CD4-positive, alpha-beta T cell treated with Interleukin-17A for 1 hour (primary cell): ENCODE results near the gene RASEF.
"Not testable (repeated sequence)": the region's sequence is repeated elsewhere in the genome, so short reads cannot be mapped to it uniquely, and the experiment has no call there.

Source experiments
- DNase-seq: peaks from one replicate; pipeline ENCODE4 v3.0.0-alpha.2; 2020

The RASEF gene

DNA sequence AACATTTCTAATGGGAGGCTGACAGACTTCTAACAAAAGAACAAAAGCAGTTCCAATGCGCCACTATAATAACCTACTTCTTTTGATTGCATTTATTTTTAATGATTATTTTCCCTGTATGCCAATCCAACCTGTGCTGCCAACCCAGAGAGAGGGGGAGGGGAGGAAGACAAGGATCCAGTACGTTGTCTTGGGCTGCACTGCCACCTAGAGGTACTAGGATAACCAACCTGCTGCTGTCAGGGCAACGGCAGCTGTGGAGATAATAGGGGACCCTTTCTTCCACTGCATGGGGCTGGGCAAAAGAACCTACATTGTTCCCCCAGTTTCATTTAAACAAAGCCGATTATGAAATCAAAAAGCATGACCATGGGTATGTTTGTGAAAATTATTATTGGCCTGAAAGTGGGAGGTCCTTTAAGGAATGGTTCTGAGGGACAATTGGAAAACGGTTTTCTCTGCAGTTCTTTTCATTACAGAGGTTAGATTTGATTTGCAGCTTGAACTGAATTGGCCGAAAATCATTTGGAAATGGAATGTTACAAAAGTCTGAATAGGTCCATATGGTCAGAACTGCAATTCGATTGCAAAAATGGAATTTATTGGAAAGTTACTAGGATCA is 101.3 kb downstream of the RASEF start:
- peak; percentile 25 for DNase-seq

DNA sequence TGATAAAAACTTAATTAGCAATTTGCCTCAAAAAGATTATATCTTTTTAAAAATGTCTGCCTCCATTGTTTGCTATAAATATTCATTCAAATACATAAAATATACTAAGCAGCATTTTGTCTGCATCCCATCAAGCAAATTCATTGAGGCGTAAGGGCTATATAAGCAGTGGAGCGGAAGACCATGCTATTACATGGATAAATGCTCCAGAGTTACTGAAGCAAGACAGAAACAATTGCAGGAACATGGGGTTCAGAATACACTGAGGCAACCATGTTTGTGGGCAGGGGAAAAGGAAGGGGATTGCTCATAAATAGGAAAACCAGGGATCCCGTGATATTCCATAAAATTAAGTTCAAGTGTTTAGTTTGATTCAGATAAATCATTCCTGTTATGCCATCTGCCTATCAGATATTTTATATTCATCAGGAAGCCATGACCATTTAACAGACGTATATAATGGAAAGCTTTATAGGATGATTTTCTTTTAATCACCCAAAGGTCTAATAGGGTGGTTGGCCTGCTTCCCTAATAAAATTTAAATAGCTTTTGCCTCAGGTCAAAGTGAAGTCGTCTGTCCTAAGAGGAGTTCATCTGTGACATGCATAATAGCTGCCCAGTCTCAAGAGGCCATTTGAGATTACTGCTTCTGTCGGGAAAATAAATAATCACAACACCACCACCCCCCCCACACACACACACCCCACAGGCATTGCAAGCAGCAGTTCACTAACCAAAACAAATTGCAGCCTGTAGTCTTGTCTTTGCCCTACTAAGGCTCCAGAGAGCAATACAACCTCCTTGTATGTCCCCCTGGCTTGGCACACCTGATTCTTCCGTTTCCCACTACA is 105.2 kb downstream of the RASEF start:
- no peak for DNase-seq

DNA sequence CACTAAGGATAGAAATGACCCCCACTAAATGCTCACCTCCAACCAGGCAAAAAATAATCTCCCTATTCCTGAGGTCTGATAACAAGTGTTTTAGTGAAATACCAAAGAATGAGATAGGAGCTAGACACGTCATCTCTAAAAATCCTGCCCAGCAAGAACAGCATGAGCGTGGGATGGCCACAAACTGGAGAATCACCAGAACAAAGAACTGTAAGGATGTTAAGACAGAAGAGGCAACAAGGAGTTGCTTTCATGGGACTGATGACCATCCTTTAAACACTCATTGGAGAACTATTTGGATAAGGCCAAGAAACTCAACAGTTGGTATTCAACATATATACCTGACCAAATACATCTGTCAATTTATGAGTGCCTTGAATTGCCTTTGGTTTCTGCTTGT is 113.7 kb downstream of the RASEF start:
- DNase-seq: no peak

DNA sequence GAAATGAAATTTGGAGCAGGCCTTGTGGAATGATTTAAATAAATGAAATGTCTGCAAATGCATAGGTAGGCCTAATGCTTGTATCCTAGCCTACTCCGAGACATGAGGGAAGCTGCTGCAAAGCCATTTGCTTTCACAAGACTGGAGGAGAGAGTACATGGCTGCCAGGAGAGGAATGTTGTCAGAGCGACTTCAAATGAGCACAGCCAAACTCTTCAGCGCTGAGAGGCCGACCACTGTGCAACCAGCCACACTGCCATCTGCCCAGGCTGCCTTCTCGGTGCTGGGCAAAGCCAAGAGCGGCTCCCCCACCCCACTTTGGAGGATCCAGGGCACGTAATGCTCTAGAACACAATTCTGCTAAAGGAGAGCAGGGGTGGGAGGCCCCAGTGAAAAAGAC is 122.6 kb downstream of the RASEF start:
- DNase-seq: no peak

DNA sequence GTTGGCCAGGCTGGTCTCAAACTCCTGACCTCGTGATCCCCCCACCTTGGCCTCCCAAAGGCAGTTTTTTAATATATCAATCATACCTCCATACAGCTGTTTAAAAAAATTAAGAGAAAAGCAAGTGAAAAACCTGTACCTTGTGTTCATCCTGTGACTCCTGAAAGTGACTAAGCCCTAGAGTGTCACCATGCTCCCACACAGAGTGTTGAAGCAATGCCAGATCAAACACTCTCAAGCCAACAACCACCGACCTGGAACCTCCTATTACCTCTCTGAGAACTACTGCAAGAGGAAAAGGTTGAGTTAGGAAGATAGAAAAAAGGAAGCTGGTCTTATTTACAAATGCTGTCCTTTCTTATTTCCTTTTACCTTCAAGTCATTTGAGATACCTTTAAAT is 123.5 kb downstream of the RASEF start:
- no peak for DNase-seq

DNA sequence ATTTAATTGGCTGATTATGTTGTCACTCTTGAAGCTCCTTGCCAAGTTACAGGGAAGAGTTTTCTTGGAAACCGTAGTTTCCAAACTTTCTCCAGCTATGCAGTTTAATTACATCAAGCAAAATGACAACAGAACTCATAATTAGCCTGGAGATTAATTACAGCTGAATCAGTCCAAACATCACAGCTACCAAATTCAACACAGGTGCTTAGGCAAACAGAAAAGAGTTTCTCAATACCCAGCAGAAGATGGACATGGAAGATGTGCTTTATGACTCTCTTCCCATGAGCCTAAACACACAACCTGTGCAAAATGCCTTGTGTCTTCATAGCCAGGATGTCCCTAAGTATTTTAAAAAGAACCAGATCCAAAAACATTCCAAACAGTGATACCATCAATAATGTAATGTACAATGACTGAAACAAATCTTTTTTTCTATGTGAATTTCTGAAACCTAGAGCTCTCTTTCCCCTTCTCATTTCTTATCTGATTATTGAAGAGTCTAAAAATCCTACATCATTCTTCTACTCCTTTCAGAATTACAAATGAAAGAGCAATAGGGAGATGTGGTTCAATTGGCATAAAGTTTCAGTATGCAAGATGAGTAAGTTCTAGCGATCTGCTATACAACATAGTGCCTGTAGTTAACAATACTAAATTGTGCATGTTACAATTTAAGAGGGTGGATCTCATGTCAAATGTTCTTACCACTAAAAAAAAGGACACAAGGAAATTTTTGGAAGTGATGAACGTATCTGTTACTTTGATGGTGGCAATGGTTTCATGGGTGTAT is 124.3 kb downstream of the RASEF start:
- DNase-seq: no peak

DNA sequence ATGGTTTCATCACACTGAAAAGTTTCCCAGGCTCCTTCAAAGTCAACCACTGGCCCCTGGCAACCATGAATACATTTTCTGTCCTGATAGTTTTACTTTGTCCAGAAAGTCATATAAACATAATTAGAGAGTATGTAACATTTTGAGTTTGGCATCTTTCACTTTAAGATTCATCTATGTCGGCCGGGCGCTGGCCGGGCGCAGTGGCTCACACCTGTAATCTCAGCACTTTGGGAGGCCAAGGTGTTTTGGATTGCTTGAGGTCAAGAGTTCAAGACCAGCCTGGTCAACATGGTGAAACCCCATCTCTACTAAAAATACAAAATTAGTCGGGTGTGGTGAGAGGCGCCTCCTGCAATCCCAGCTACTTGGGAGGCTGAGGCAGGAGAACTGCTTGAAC is 126.4 kb downstream of the RASEF start:
- not testable (repeated sequence) for DNase-seq

DNA sequence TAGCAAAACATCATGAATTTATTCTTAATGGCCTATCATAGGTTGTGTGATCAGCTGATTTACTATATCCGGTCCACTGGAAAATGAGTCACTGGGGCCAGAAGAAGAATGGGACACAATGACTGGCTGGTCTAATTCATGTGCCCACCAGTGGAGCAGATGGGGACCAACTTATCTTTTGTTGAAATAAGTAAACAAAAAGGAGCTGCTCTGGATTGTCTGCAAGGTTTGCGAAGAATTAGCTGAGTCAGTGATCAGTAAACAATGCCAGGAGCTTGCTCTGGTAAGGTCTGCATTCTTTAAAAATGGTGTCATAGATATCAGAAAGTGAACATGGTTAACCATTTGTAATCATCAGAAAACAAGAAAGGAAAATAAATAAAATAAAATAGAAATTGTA is 128.0 kb downstream of the RASEF start:
- DNase-seq: no peak

DNA sequence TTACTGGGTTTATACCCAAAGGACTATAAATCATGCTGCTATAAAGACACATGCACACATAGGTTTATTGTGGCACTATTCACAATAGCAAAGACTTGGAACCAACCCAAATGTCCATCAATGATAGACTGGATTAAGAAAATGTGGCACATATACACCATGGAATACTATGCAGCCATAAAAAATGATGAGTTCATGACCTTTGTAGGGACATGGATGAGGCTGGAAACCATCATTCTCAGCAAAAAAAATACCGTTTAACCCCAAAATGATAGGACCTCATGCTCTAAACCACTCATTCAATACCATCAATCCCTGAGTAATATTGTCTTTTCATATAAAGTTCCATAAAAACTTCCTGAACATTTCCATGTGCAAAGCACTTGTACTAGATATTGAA is 128.9 kb downstream of the RASEF start:
- DNase-seq: not testable (repeated sequence)

DNA sequence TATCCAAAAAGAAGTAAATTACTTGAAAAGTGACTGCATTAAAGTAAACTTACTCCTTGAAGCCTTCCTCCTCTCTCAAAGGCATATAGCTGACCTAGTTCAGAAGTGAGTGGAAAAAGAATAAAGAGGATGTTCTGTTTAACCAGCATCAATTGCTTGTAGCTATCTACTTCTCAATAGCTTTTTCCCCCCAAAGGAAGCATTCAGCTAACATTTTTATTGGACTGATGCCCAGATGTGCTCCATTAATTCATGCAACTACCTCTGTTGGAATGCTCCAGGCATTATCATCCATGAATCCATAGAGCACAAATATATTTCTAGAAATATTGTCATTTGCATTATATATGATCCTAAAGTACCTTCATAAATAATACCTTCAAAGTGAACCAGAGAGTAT is 132.8 kb downstream of the RASEF start:
- no peak for DNase-seq
